Liver (tissue), 9 donors: Measurements from ENCODE around the gene F5. TPM values are rescaled to one million over a fixed set of nuclear protein-coding genes. Genes with fewer than 3 reads are reported as not detected.

Source experiments
- DNase-seq: peaks from one replicate; pipeline ENCODE4 v3.0.0-alpha.2; 2017; ENCODE audit warnings: low spot score
- H3K27ac ChIP-seq, 2 donors: one replicate each; pipeline ENCODE4 v1.7.0; 2013; ENCODE audit warnings: inconsistent platforms in 2 of 2, low read length in 2 of 2, control low read depth in 1 of 2, low read depth in 1 of 2, mild to moderate bottlenecking in 1 of 2
- H3K27me3 ChIP-seq, 4 donors: one replicate each; pipeline versions ENCODE4 v1.6.1 to v1.7.0; 2013; ENCODE audit warnings: low read length in 3 of 4, inconsistent platforms in 1 of 4, mild to moderate bottlenecking in 1 of 4, moderate library complexity in 1 of 4; ENCODE audit not compliant: control insufficient read depth in 4 of 4, insufficient read depth in 4 of 4
- H3K36me3 ChIP-seq, 4 donors: one replicate each; pipeline versions ENCODE4 v1.6.1 to v1.7.0; 2013; ENCODE audit warnings: low read length in 3 of 4, mild to moderate bottlenecking in 3 of 4, low read depth in 1 of 4, moderate library complexity in 1 of 4; ENCODE audit not compliant: control insufficient read depth in 4 of 4, insufficient read depth in 3 of 4
- H3K4me1 ChIP-seq, 4 donors: one replicate each; pipeline versions ENCODE4 v1.6.1 to v1.7.0; 2013; ENCODE audit warnings: low read length in 3 of 4, mild to moderate bottlenecking in 3 of 4, moderate library complexity in 1 of 4; ENCODE audit not compliant: control insufficient read depth in 4 of 4, insufficient read depth in 4 of 4
- H3K4me3 ChIP-seq, 3 donors: one replicate each; pipeline versions ENCODE4 v1.6.1 to v1.7.0; 2013; ENCODE audit warnings: low read length in 3 of 3, control low read depth in 1 of 3, low read depth in 1 of 3, mild to moderate bottlenecking in 1 of 3
- H3K9ac ChIP-seq, 2 donors: one replicate each; pipeline ENCODE4 v1.7.0; 2013; ENCODE audit warnings: low read length in 2 of 2, mild to moderate bottlenecking in 2 of 2, moderate library complexity in 2 of 2, control low read depth in 1 of 2, low read depth in 1 of 2
- H3K9me3 ChIP-seq, 4 donors: one replicate each; pipeline versions ENCODE4 v1.6.1 to v1.7.0; 2013; ENCODE audit warnings: low read length in 3 of 4; ENCODE audit not compliant: control insufficient read depth in 4 of 4
- EGR1 ChIP-seq, 2 donors: IDR thresholded peaks; 2 replicates each; pipeline ENCODE4 v1.6.1; 2016 to 2018; ENCODE audit warnings: antibody characterized with exemption in 2 of 2, low read depth in 2 of 2
- FOXA1 ChIP-seq: IDR thresholded peaks from 2 replicates; pipeline ENCODE4 v1.6.1; 2016; ENCODE audit warnings: antibody characterized with exemption
- FOXA2 ChIP-seq: IDR thresholded peaks from 2 replicates; pipeline ENCODE4 v1.6.1; 2016; ENCODE audit warnings: antibody characterized with exemption
- GABPA ChIP-seq, 2 donors: IDR thresholded peaks in 1 of 2; conservative IDR thresholded peaks in 1 of 2; 2 replicates each; pipeline ENCODE4 v1.6.1; 2016; ENCODE audit warnings: antibody characterized with exemption in 2 of 2, mild to moderate bottlenecking in 1 of 2, moderate library complexity in 1 of 2
- HNF4A ChIP-seq, 2 donors: conservative IDR thresholded peaks; 2 replicates each; pipeline ENCODE4 v1.6.1; 2016; ENCODE audit warnings: antibody characterized with exemption in 2 of 2, mild to moderate bottlenecking in 2 of 2
- HNF4G ChIP-seq: IDR thresholded peaks from 2 replicates; pipeline ENCODE4 v1.6.1; 2016; ENCODE audit warnings: antibody characterized with exemption
- JUND ChIP-seq, 2 donors: IDR thresholded peaks; 2 replicates each; pipeline ENCODE4 v1.6.1; 2016; ENCODE audit warnings: antibody characterized with exemption in 2 of 2
- NR2F2 ChIP-seq: IDR thresholded peaks from 2 replicates; pipeline ENCODE4 v1.6.1; 2016; ENCODE audit warnings: antibody characterized with exemption
- RAD21 ChIP-seq, 2 donors: IDR thresholded peaks; 2 replicates each; pipeline ENCODE4 v1.6.1; 2016; ENCODE audit warnings: antibody characterized with exemption in 2 of 2, mild to moderate bottlenecking in 2 of 2
- RXRA ChIP-seq, 2 donors: IDR thresholded peaks; 2 replicates each; pipeline ENCODE4 v1.6.1; 2017 to 2018; ENCODE audit warnings: antibody characterized with exemption in 2 of 2, mild to moderate bottlenecking in 1 of 2
- SP1 ChIP-seq: IDR thresholded peaks from 2 replicates; pipeline ENCODE4 v1.6.1; 2018; ENCODE audit warnings: antibody characterized with exemption, mild to moderate bottlenecking
- TAF1 ChIP-seq: conservative IDR thresholded peaks from 2 replicates; pipeline ENCODE4 v1.6.1; 2016; ENCODE audit warnings: antibody characterized with exemption, mild to moderate bottlenecking
- YY1 ChIP-seq: IDR thresholded peaks from 2 replicates; pipeline ENCODE4 v1.6.1; 2016; ENCODE audit warnings: antibody characterized with exemption, mild to moderate bottlenecking
- WGBS: extraction: QIAGEN DNeasy Blood & Tissue Kit; methylation state at CpG from one replicate; pipeline ENCODE4 v1.1.7; 2013; 5-methylcytosine and 5-hydroxymethylcytosine counted together
- polyA plus RNA-seq, 2 donors: library from polyadenylated mRNA; stranded (reverse) in 1 of 2; unstranded in 1 of 2; fragments of 200-250 nt in 1 of 2; fragments of >200 nt in 1 of 2; fragmentation: Nextera tagmentation in 1 of 2; extraction: Ambion mirVana in 1 of 2; gene quantifications; one replicate each; pipeline versions ENCODE4 v1.2.1 to v1.2.3, GENCODE V29; 2013 to 2015
- total RNA-seq, 2 donors: library from RNA; depleted of rRNA; stranded (reverse); fragments of >200 nt; gene quantifications; one replicate each; pipeline ENCODE4 v1.2.3, GENCODE V29; 2014
- TF ChIP-seq, protein P1 (sequence below): IDR thresholded peaks from 2 replicates; pipeline ENCODE4 v1.6.1; 2016; ENCODE audit warnings: antibody characterized with exemption
- TF ChIP-seq, protein P2 (sequence below): IDR thresholded peaks from 2 replicates; pipeline ENCODE4 v1.6.1; 2016; ENCODE audit warnings: antibody characterized with exemption, mild to moderate bottlenecking
- TF ChIP-seq, protein P3 (sequence below): IDR thresholded peaks from 2 replicates; pipeline ENCODE4 v1.6.1; 2016; ENCODE audit warnings: antibody characterized with exemption
- TF ChIP-seq, protein P4 (sequence below): IDR thresholded peaks from 2 replicates; pipeline ENCODE4 v1.6.1; 2016; ENCODE audit warnings: antibody characterized with exemption
- TF ChIP-seq, protein P5 (sequence below): fragments of 150-350 bp; IDR thresholded peaks from 2 replicates; pipeline ENCODE4 v1.5.1; 2017; ENCODE audit warnings: improper control_type of control experiment, low read depth, low read length; ENCODE audit not compliant: missing input control
- donor health status: healthy.
- donor health status: healthy.
- donor health status: healthy.
- donor health status: healthy.
- donor health status: healthy.

The F5 gene
- total and polyA plus RNA-seq, 4 donors, result 86.1 to 155 (median 129) TPM

DNA sequence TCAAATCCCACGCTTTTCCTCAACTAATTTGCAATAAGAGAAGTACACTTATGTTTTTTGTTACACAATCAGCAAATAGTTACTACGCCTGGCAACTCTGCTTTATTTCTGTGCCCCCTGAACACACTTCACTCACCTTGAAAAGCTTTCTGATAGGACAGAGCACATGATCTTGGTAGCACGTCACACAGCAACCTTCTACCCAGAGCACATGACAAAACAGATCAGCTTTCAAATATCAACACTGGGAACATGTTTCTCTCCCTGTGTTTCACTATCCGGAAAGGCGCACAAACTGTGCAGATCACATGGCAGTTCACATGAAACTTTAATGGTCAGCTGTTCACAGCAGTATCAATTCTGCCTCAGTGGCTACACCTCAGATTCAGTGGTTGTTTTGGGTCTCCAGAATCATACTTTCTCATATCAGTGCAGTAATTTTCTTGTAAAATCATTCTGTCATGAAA lies 102.7 kb downstream of the F5 start:
- TF ChIP-seq FOXA2 (peak; percentile 59), JUND (IDR thresholded peaks at IDR 0.05) (no peak), RAD21 (IDR thresholded peaks at IDR 0.05) (no peak), HNF4G (no peak), NR2F2 (no peak), RXRA (IDR thresholded peaks at IDR 0.05) (peak; percentile 41 to 70), GABPA (IDR thresholded peaks at IDR 0.05 in 1 of 2, conservative IDR thresholded peaks at IDR 0.05 in 1 of 2) (peak in 1 of 2 donors; percentile 54), TAF1 (no peak), YY1 (peak; percentile 63), EGR1 (IDR thresholded peaks at IDR 0.05; ENCODE audit: low read depth in 2 of 2) (no peak), FOXA1 (peak; percentile 61), HNF4A (conservative IDR thresholded peaks at IDR 0.05) (peak; percentile 0 to 50), SP1 (peak; percentile 40)
- TF ChIP-seq, protein P1, sequence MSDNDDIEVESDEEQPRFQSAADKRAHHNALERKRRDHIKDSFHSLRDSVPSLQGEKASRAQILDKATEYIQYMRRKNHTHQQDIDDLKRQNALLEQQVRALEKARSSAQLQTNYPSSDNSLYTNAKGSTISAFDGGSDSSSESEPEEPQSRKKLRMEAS, result peak; percentile 85
- TF ChIP-seq, protein P2, sequence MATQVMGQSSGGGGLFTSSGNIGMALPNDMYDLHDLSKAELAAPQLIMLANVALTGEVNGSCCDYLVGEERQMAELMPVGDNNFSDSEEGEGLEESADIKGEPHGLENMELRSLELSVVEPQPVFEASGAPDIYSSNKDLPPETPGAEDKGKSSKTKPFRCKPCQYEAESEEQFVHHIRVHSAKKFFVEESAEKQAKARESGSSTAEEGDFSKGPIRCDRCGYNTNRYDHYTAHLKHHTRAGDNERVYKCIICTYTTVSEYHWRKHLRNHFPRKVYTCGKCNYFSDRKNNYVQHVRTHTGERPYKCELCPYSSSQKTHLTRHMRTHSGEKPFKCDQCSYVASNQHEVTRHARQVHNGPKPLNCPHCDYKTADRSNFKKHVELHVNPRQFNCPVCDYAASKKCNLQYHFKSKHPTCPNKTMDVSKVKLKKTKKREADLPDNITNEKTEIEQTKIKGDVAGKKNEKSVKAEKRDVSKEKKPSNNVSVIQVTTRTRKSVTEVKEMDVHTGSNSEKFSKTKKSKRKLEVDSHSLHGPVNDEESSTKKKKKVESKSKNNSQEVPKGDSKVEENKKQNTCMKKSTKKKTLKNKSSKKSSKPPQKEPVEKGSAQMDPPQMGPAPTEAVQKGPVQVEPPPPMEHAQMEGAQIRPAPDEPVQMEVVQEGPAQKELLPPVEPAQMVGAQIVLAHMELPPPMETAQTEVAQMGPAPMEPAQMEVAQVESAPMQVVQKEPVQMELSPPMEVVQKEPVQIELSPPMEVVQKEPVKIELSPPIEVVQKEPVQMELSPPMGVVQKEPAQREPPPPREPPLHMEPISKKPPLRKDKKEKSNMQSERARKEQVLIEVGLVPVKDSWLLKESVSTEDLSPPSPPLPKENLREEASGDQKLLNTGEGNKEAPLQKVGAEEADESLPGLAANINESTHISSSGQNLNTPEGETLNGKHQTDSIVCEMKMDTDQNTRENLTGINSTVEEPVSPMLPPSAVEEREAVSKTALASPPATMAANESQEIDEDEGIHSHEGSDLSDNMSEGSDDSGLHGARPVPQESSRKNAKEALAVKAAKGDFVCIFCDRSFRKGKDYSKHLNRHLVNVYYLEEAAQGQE, result peak; percentile 80
- TF ChIP-seq, protein P3, sequence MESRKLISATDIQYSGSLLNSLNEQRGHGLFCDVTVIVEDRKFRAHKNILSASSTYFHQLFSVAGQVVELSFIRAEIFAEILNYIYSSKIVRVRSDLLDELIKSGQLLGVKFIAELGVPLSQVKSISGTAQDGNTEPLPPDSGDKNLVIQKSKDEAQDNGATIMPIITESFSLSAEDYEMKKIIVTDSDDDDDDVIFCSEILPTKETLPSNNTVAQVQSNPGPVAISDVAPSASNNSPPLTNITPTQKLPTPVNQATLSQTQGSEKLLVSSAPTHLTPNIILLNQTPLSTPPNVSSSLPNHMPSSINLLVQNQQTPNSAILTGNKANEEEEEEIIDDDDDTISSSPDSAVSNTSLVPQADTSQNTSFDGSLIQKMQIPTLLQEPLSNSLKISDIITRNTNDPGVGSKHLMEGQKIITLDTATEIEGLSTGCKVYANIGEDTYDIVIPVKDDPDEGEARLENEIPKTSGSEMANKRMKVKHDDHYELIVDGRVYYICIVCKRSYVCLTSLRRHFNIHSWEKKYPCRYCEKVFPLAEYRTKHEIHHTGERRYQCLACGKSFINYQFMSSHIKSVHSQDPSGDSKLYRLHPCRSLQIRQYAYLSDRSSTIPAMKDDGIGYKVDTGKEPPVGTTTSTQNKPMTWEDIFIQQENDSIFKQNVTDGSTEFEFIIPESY, result no peak
- TF ChIP-seq, protein P4, sequence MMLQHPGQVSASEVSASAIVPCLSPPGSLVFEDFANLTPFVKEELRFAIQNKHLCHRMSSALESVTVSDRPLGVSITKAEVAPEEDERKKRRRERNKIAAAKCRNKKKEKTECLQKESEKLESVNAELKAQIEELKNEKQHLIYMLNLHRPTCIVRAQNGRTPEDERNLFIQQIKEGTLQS, result no peak
- TF ChIP-seq, protein P5, sequence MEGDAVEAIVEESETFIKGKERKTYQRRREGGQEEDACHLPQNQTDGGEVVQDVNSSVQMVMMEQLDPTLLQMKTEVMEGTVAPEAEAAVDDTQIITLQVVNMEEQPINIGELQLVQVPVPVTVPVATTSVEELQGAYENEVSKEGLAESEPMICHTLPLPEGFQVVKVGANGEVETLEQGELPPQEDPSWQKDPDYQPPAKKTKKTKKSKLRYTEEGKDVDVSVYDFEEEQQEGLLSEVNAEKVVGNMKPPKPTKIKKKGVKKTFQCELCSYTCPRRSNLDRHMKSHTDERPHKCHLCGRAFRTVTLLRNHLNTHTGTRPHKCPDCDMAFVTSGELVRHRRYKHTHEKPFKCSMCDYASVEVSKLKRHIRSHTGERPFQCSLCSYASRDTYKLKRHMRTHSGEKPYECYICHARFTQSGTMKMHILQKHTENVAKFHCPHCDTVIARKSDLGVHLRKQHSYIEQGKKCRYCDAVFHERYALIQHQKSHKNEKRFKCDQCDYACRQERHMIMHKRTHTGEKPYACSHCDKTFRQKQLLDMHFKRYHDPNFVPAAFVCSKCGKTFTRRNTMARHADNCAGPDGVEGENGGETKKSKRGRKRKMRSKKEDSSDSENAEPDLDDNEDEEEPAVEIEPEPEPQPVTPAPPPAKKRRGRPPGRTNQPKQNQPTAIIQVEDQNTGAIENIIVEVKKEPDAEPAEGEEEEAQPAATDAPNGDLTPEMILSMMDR, result no peak
- H3K36me3 ChIP-seq, result no peaks in the 10 kb centered on the region
- 25% methylated on average over 5 of the region's 5 CpGs for WGBS
- H3K4me3 ChIP-seq, result peak overlapping the region; percentile 70 to 82 (median 74)
- no peaks in the 10 kb centered on the region for H3K27me3 ChIP-seq
- H3K9me3 ChIP-seq, result no peaks in the 10 kb centered on the region
- H3K27ac ChIP-seq, result peak overlapping the region; percentile 96 to 98
- no peak for DNase-seq
- peaks cover 6 to 52% (median 26%) of the 10 kb centered on the region in 4 donors for H3K4me1 ChIP-seq
- H3K9ac ChIP-seq, result peak overlapping the region; percentile 88 to 92
